MM.1S (cell line): ENCODE results near the gene HSPB3.

Experiments
- CTCF ChIP-seq: fragments of 300-600 bp; sonication (generic); IDR thresholded peaks from 2 replicates; pipeline ENCODE4 v1.5.1; 2016; ENCODE audit warnings: antibody characterized with exemption, low read length, mixed read lengths
- EZH2 ChIP-seq: fragments of 300-600 bp; sonication (generic); optimal IDR thresholded peaks from 2 replicates; pipeline ENCODE3; 2017; ENCODE audit warnings: low read depth, mild to moderate bottlenecking, antibody characterized with exemption, low read length, mixed read lengths

GRCh38 chr5:54443270-54443669 is 12.2 kb upstream of the HSPB3 start:
- TF ChIP-seq CTCF = peak; percentile 56
- no peak for TF ChIP-seq EZH2
